ENCODE measurements around the gene MAN1C1. TPM values are rescaled to one million over a fixed set of nuclear protein-coding genes. Genes with fewer than 3 reads are reported as not detected.

The MAN1C1 gene
- polyA plus RNA-seq, 1 of the 3 experiments (the other 2 are of a cell fraction): 0.20 TPM

DNA sequence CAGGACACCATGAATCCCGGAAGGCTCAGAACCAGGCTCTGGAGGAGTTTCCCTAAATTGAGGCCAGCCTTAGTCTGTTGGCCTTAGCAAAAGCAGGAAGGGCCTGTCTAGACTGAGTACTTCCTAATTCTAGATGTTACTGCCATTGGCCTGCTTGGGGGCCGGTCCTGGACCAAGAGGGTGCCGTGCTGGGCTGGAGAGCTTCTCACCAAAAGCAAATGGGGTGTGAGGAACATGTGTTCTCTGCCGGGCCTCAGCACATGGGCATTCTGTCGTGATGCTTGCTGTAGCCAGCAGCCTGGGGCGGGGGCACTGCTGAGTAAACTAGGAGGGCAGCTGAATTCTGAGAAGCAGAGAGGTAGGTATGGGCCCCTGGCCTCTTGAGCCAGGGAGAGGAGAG, 35.7 kb upstream of the MAN1C1 start (continued):
- TF ChIP-seq YY1 (IDR thresholded peaks at IDR 0.05; ENCODE audit: low read depth): no peak

DNA sequence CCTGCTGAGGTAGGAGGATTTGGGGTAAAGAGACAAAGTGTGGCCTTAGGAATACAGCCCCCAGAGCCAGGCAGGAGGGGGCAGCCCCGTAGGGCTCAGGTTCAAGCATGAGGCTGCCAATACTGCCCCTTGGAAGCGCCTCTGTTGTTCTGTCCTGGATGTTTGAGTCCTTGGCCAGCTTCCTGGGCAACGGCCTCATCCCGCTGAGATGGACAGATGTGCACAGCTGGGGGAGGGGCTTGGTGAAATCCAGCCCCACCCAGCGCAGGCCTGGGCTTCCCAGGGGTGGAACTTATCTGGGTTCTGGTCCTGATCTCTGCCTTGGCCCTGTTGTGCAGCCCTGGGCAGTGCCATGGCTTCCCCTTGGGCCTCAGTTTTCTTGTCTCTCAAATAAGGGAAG, 34.8 kb upstream of the MAN1C1 start:
- H3K9me2 ChIP-seq: no peaks in the 10 kb centered on the region

DNA sequence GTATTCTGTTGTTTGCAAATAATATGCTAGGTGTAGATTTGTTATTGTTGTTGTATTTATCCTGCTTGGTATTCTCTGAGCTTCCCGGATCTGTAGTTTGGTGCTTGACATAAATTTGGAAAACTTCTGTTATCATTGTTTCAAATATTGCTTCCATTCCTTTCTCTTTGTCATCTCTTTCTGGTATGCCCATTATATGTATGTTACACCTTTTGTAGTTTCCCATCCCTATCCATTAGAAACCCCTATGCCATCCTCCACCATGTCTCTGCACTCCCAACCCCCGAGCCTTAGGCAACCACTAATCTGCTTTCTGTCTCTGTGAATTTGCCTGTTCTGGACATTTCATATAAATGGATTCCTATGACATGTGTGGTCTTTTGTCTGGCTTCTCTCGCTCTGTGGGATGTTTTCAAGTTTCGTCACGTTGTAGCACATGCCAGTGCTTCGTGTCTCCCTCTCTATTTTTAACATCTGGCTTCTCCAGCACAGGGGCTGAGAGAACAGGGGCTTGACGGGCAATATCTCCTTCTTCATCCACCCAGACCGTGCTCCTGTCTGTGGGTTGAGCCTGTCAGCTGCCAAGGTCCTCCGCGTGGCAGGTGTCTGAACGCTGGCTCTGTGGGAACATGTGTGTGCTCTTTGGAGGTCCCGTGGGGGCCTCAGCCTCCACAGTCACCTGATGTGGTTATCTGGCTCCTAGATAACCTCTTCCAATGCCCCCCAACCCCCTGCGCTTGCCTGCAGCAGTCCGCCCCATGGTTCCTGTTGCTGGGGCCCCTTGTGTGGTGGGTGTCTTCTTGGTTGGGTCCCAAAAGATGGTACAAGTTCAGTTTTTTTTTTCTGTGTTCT, 32.8 kb upstream of the MAN1C1 start:
- peaks cover 0 to 16% of the 10 kb centered on the region in 2 experiments; a peak in 1 of 4 replicates for H3K4me1 ChIP-seq (ENCODE audit: control insufficient read depth in 1 of 2, insufficient read depth in 2 of 2, low read depth in 1 of 2, low read length in 1 of 2)
- H3K36me3 ChIP-seq (replicated peaks in 1 of 2; ENCODE audit: control insufficient read depth in 1 of 2, insufficient read depth in 2 of 2, low read length in 1 of 2): no peaks in the 10 kb centered on the region
- H3K27me3 ChIP-seq (ENCODE audit: insufficient read depth): no peaks in the 10 kb centered on the region
- no peaks in the 10 kb centered on the region for H3K79me2 ChIP-seq (ENCODE audit: insufficient read depth)
- H3K9me2 ChIP-seq: no peaks in the 10 kb centered on the region
- TF ChIP-seq MXI1 (IDR thresholded peaks at IDR 0.05; ENCODE audit: low read depth, low read length): no peak
- TF ChIP-seq FOXM1 (IDR thresholded peaks at IDR 0.05; ENCODE audit: low read depth): no peak
- TF ChIP-seq SIN3A (IDR thresholded peaks at IDR 0.05; ENCODE audit: borderline replicate concordance, low read depth, low read length): no peak
- no peak for TF ChIP-seq TCF12 (IDR thresholded peaks at IDR 0.05)
- no peak for TF ChIP-seq FOXJ3 (CRISPR knock-in tag; IDR thresholded peaks at IDR 0.05)
- TF ChIP-seq EZH2phosphoT487 (IDR thresholded peaks at IDR 0.05; ENCODE audit: borderline replicate concordance, low read depth): no peak
- TF ChIP-seq, protein P1, sequence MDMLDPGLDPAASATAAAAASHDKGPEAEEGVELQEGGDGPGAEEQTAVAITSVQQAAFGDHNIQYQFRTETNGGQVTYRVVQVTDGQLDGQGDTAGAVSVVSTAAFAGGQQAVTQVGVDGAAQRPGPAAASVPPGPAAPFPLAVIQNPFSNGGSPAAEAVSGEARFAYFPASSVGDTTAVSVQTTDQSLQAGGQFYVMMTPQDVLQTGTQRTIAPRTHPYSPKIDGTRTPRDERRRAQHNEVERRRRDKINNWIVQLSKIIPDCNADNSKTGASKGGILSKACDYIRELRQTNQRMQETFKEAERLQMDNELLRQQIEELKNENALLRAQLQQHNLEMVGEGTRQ (IDR thresholded peaks at IDR 0.05; ENCODE audit: borderline replicate concordance, low read depth, low read length): no peak
- no peak for TF ChIP-seq POLR2AphosphoS5 (IDR thresholded peaks at IDR 0.05; ENCODE audit: low read depth, low read length)
- TF ChIP-seq, protein P2, sequence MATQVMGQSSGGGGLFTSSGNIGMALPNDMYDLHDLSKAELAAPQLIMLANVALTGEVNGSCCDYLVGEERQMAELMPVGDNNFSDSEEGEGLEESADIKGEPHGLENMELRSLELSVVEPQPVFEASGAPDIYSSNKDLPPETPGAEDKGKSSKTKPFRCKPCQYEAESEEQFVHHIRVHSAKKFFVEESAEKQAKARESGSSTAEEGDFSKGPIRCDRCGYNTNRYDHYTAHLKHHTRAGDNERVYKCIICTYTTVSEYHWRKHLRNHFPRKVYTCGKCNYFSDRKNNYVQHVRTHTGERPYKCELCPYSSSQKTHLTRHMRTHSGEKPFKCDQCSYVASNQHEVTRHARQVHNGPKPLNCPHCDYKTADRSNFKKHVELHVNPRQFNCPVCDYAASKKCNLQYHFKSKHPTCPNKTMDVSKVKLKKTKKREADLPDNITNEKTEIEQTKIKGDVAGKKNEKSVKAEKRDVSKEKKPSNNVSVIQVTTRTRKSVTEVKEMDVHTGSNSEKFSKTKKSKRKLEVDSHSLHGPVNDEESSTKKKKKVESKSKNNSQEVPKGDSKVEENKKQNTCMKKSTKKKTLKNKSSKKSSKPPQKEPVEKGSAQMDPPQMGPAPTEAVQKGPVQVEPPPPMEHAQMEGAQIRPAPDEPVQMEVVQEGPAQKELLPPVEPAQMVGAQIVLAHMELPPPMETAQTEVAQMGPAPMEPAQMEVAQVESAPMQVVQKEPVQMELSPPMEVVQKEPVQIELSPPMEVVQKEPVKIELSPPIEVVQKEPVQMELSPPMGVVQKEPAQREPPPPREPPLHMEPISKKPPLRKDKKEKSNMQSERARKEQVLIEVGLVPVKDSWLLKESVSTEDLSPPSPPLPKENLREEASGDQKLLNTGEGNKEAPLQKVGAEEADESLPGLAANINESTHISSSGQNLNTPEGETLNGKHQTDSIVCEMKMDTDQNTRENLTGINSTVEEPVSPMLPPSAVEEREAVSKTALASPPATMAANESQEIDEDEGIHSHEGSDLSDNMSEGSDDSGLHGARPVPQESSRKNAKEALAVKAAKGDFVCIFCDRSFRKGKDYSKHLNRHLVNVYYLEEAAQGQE (IDR thresholded peaks at IDR 0.05; ENCODE audit: low read depth, low read length): no peak
- TF ChIP-seq ELF1 (IDR thresholded peaks at IDR 0.05): no peak
- TF ChIP-seq, protein P3, sequence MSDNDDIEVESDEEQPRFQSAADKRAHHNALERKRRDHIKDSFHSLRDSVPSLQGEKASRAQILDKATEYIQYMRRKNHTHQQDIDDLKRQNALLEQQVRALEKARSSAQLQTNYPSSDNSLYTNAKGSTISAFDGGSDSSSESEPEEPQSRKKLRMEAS (IDR thresholded peaks at IDR 0.05; ENCODE audit: low read depth): no peak
- TF ChIP-seq NFIC (IDR thresholded peaks at IDR 0.05; ENCODE audit: borderline replicate concordance): no peak
- TF ChIP-seq SMC3 (IDR thresholded peaks at IDR 0.05; ENCODE audit: low read depth, low read length): no peak
- no peak for TF ChIP-seq RCOR1 (IDR thresholded peaks at IDR 0.05; ENCODE audit: low read length)
- TF ChIP-seq RXRA (IDR thresholded peaks at IDR 0.05; ENCODE audit: borderline replicate concordance, low read depth): no peak
- no peak for TF ChIP-seq RAD21 (IDR thresholded peaks at IDR 0.05; ENCODE audit: low read length)
- TF ChIP-seq JUND (IDR thresholded peaks at IDR 0.05): no peak
- H2AFZ ChIP-seq (ENCODE audit: low read depth): no peak overlapping the region
- H3K27ac ChIP-seq (ENCODE audit: low read depth in 2 of 2, low read length in 1 of 2): no peak overlapping the region
- no peak for DNase-seq
- CTCF ChIA-PET: interaction anchor here (1.1 kb wide), 1 partner anchor 11 kb away, joined by 3 read pairs; no protein-coding TSS in a partner anchor
- no peak overlapping the region for H3K9ac ChIP-seq
- H3K9me3 ChIP-seq: no peaks in the 10 kb centered on the region
- H3F3A ChIP-seq (replicated peaks; ENCODE audit: insufficient read depth): no peaks in the 10 kb centered on the region
- WGBS (ENCODE audit: low lambda C conversion rate): 75% methylated on average over 14 of the region's 14 CpGs
- H3K4me3 ChIP-seq (ENCODE audit: low read depth in 2 of 2, low read length in 1 of 2): no peak overlapping the region
- no peaks in the 10 kb centered on the region for H4K20me1 ChIP-seq (ENCODE audit: insufficient read depth)
- POLR2A ChIA-PET: no interaction called here
- H3K4me2 ChIP-seq: no peak overlapping the region

More for the DNA sequence above, 34.8 kb upstream of the MAN1C1 start:
- Histone ChIP-seq H3K27ac (ENCODE audit: low read depth in 2 of 2, low read length in 1 of 2) (no peak overlapping the region), H4K20me1 (ENCODE audit: insufficient read depth) (no peaks in the 10 kb centered on the region), H3K9ac (no peak overlapping the region), H3K4me2 (no peak overlapping the region), H3K9me3 (no peaks in the 10 kb centered on the region), H3K36me3 (replicated peaks in 1 of 2; ENCODE audit: control insufficient read depth in 1 of 2, insufficient read depth in 2 of 2, low read length in 1 of 2) (no peaks in the 10 kb centered on the region), H3K4me1 (ENCODE audit: control insufficient read depth in 1 of 2, insufficient read depth in 2 of 2, low read depth in 1 of 2, low read length in 1 of 2) (peaks cover 0 to 19% of the 10 kb centered on the region in 2 experiments; a peak in 1 of 4 replicates), H3K79me2 (ENCODE audit: insufficient read depth) (no peaks in the 10 kb centered on the region), H3K27me3 (ENCODE audit: insufficient read depth) (no peaks in the 10 kb centered on the region), H3F3A (replicated peaks; ENCODE audit: insufficient read depth) (no peaks in the 10 kb centered on the region), H2AFZ (ENCODE audit: low read depth) (no peak overlapping the region), H3K4me3 (ENCODE audit: low read depth in 2 of 2, low read length in 1 of 2) (no peak overlapping the region)
- ChIA-PET POLR2A (interaction anchor here (0.6 kb wide), 1 partner anchor 26 kb away, joined by 3 read pairs; no protein-coding TSS in a partner anchor), CTCF (interaction anchor here (0.8 to 2.0 kb wide), 3 partner anchors 10 to 17 kb away, joined by 3 to 14 read pairs (median 5); no protein-coding TSS in a partner anchor)
- TF ChIP-seq GABPA (IDR thresholded peaks at IDR 0.05; ENCODE audit: low read depth) (no peak), MEF2A (IDR thresholded peaks at IDR 0.05; ENCODE audit: borderline replicate concordance, low read depth) (no peak), EZH2phosphoT487 (IDR thresholded peaks at IDR 0.05; ENCODE audit: borderline replicate concordance, low read depth) (no peak), RAD21 (IDR thresholded peaks at IDR 0.05; ENCODE audit: low read length) (no peak), SIN3A (IDR thresholded peaks at IDR 0.05; ENCODE audit: borderline replicate concordance, low read depth, low read length) (no peak)
- no CpG with 5 or more reads among the region's 5 CpGs for WGBS (ENCODE audit: low lambda C conversion rate)
- DNase-seq: no peak
